DOHH2 (cell line): ENCODE results near the gene ZNF43.
"Not testable (repeated sequence)": the region's sequence is repeated elsewhere in the genome, so short reads cannot be mapped to it uniquely, and the experiment has no call there.

Source experiments
- H3F3A ChIP-seq: fragments of 200-600 bp; sonication (generic), shearing (Covaris generic); 2 replicates; pipeline ENCODE4 v1.6.0; 2016; ENCODE audit warnings: antibody characterized with exemption, mild to moderate bottlenecking; ENCODE audit not compliant: control insufficient read depth, insufficient read depth
- H3K27ac ChIP-seq: fragments of 200-600 bp; sonication (generic); 2 replicates; pipeline ENCODE4 v1.5.1; 2014; ENCODE audit warnings: low read depth, mild to moderate bottlenecking, low read length, moderate library complexity
- H3K27me3 ChIP-seq: fragments of 200-600 bp; sonication (generic); 2 replicates; pipeline ENCODE4 v1.6.1; 2014; ENCODE audit warnings: mild to moderate bottlenecking, low read length, mixed read lengths; ENCODE audit not compliant: control insufficient read depth
- H3K36me3 ChIP-seq: fragments of 200-600 bp; sonication (generic); 2 replicates; pipeline ENCODE4 v1.6.1; 2014; ENCODE audit warnings: mild to moderate bottlenecking, low read length, moderate library complexity, mixed read lengths; ENCODE audit not compliant: control insufficient read depth
- H3K4me1 ChIP-seq: fragments of 200-600 bp; sonication (generic); 2 replicates; pipeline ENCODE4 v1.6.1; 2014; ENCODE audit warnings: mild to moderate bottlenecking, low read length, mixed read lengths; ENCODE audit not compliant: control insufficient read depth
- H3K4me2 ChIP-seq: fragments of 200-600 bp; sonication (generic); 2 replicates; pipeline ENCODE4 v1.6.0; 2014; ENCODE audit warnings: mild to moderate bottlenecking, low read length, moderate library complexity
- H3K4me3 ChIP-seq: fragments of 200-600 bp; sonication (generic); 2 replicates; pipeline ENCODE4 v1.5.1; 2014; ENCODE audit warnings: mild to moderate bottlenecking, low read length, mixed read lengths
- H3K79me2 ChIP-seq: fragments of 200-600 bp; sonication (generic); 2 replicates; pipeline ENCODE4 v1.6.1; 2014; ENCODE audit warnings: mild to moderate bottlenecking, low read length, mixed read lengths; ENCODE audit not compliant: control insufficient read depth
- H3K9me2 ChIP-seq: fragments of 200-600 bp; sonication (generic); replicated peaks from 2 replicates; pipeline ENCODE4 v1.6.1; 2014; ENCODE audit warnings: mild to moderate bottlenecking, low read length, mixed read lengths; ENCODE audit not compliant: control insufficient read depth
- H3K9me3 ChIP-seq: fragments of 200-600 bp; sonication (generic); 2 replicates; pipeline ENCODE4 v1.6.1; 2014; ENCODE audit warnings: antibody characterized with exemption, low read length, mixed read lengths; ENCODE audit not compliant: control insufficient read depth, insufficient read depth
- H4K20me1 ChIP-seq: fragments of 200-600 bp; sonication (generic); 2 replicates; pipeline ENCODE4 v1.6.0; 2014; ENCODE audit warnings: low read depth, mild to moderate bottlenecking, antibody characterized with exemption, low read length, moderate library complexity; ENCODE audit not compliant: control insufficient read depth, insufficient read depth
- EZH2phosphoT487 ChIP-seq: fragments of 200-600 bp; sonication (generic); IDR thresholded peaks from 2 replicates; pipeline ENCODE4 v1.6.1; 2017; ENCODE audit warnings: borderline replicate concordance, mild to moderate bottlenecking, antibody characterized with exemption, low read length, moderate library complexity, mixed read lengths
- TF ChIP-seq, protein P1 (sequence below): fragments of 200-600 bp; sonication (generic); IDR thresholded peaks from one replicate; pipeline ENCODE4 v1.5.1; 2014; ENCODE audit warnings: antibody characterized with exemption, mild to moderate bottlenecking, low read depth, low read length; ENCODE audit not compliant: poor library complexity, severe bottlenecking

ZNF43 gene

DNA sequence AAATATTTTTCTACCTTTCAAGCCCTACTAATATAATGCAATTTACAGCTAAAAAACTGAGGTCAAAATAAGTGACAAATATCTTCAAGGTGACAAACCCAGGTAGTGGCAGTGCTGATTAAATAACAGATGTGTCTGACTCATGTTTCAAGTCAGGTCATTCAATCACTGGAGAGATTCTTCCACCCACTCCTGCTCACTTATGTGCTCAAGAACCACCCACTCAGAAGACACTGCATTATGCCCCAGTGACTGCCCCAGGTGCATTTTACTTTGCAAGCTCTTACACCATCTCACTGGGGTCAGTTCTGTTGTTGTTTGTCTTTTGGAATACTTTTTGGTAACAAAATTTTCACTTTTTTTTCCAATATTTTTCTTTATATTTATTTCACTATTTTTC is 70.8 kb downstream of the ZNF43 start:
- no peaks in the 10 kb centered on the region for H3K9me2 ChIP-seq
- no peak overlapping the region for H3K4me2 ChIP-seq
- peaks cover 61% of the 10 kb centered on the region for H3K36me3 ChIP-seq
- peaks cover 26% of the 10 kb centered on the region for H3K9me3 ChIP-seq
- H3K4me1 ChIP-seq: peaks cover 8% of the 10 kb centered on the region
- no peak overlapping the region for H3K27ac ChIP-seq
- no peak for TF ChIP-seq EZH2phosphoT487
- TF ChIP-seq, protein P1, sequence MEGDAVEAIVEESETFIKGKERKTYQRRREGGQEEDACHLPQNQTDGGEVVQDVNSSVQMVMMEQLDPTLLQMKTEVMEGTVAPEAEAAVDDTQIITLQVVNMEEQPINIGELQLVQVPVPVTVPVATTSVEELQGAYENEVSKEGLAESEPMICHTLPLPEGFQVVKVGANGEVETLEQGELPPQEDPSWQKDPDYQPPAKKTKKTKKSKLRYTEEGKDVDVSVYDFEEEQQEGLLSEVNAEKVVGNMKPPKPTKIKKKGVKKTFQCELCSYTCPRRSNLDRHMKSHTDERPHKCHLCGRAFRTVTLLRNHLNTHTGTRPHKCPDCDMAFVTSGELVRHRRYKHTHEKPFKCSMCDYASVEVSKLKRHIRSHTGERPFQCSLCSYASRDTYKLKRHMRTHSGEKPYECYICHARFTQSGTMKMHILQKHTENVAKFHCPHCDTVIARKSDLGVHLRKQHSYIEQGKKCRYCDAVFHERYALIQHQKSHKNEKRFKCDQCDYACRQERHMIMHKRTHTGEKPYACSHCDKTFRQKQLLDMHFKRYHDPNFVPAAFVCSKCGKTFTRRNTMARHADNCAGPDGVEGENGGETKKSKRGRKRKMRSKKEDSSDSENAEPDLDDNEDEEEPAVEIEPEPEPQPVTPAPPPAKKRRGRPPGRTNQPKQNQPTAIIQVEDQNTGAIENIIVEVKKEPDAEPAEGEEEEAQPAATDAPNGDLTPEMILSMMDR: no peak
- H3F3A ChIP-seq: peaks cover 2% of the 10 kb centered on the region; the same call in 1 of the 2 replicates
- H3K27me3 ChIP-seq: no peaks in the 10 kb centered on the region
- H4K20me1 ChIP-seq: no peaks in the 10 kb centered on the region
- no peak overlapping the region for H3K4me3 ChIP-seq
- peaks cover 39% of the 10 kb centered on the region for H3K79me2 ChIP-seq

DNA sequence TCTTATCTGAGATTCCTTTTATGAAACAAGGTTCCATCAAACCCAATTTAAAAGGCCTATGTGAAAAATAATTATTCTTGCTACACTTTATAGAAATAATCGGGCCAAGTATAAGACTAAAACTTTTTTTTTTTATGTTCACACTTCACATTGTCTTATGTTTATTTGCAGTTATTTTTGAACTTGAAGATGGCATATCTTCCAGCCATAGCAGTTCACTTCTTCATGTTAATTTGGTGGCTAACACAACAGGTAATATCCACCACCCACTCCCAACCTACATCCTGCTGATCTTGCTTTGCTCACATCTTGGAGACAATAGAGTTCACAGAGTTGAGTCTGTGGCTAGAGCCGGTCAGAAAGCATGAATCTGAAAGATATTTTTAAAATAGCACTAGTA is 74.4 kb downstream of the ZNF43 start:
- H3K27ac ChIP-seq, H3K9me2 ChIP-seq, H3K27me3 ChIP-seq, H3F3A ChIP-seq, H3K4me2 ChIP-seq, H4K20me1 ChIP-seq, H3K4me3 ChIP-seq, H3K4me1 ChIP-seq: not testable (repeated sequence)
- peaks cover 90% of the 10 kb centered on the region for H3K36me3 ChIP-seq
- peaks cover 56% of the 10 kb centered on the region for H3K79me2 ChIP-seq
- H3K9me3 ChIP-seq: peaks cover 25% of the 10 kb centered on the region

DNA sequence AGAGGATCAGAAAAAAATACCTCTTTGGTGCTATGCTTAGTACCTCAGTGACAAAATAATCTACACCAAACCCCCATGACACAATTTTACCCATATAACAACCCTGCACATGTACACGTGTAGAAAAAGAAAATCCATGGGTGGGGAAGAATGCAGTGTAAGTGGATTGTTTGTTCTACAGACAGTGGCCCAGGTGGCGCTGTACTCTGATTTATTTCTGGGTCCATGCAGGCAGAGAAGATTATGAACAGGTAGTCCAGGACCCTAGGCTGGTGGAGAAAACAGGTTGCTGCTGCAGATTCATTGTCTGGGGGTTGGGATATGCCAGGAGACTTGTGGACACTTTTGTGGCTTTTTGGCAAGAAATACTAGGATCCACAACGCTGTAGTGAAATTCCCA is 77.7 kb downstream of the ZNF43 start:
- H3K36me3 ChIP-seq: peaks cover 93% of the 10 kb centered on the region
- peaks cover 31% of the 10 kb centered on the region for H3K9me3 ChIP-seq
- H3F3A ChIP-seq: no peaks in the 10 kb centered on the region
- H3K4me1 ChIP-seq: no peaks in the 10 kb centered on the region
- no peak overlapping the region for H3K4me3 ChIP-seq
- no peak overlapping the region for H3K4me2 ChIP-seq
- no peak overlapping the region for H3K27ac ChIP-seq
- no peaks in the 10 kb centered on the region for H3K27me3 ChIP-seq
- no peaks in the 10 kb centered on the region for H3K9me2 ChIP-seq
- H4K20me1 ChIP-seq: no peaks in the 10 kb centered on the region
- TF ChIP-seq, protein P1: no peak
- TF ChIP-seq EZH2phosphoT487: no peak
- H3K79me2 ChIP-seq: peaks cover 54% of the 10 kb centered on the region

DNA sequence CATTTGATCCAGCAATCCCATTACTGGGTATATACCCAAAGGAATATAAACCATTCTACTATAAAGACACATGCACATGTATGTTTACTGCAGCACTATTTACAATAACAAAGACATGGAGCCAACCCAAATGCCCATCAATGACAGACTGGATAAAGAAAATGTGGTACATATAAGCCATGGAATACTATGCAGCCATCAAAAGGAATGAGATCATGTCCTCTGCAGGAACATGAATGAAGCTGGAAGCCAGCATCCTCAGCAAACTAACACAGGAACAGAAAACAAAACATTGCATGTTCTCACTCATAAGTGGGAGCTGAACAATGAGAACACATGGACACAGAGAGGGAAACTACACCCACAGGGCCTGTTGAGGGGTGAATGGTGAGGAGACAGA is 80.4 kb downstream of the ZNF43 start:
- H3K9me3 ChIP-seq: peaks cover 24% of the 10 kb centered on the region
- not testable (repeated sequence) for H3K9me2 ChIP-seq, H3K27ac ChIP-seq, H3K27me3 ChIP-seq, H4K20me1 ChIP-seq, H3K4me1 ChIP-seq, H3F3A ChIP-seq, H3K4me3 ChIP-seq, H3K4me2 ChIP-seq
- H3K36me3 ChIP-seq: peaks cover 93% of the 10 kb centered on the region
- H3K79me2 ChIP-seq: peaks cover 66% of the 10 kb centered on the region
